HepG2 (cell line): ENCODE results near the gene LTBR. TPM values are rescaled to one million over a fixed set of nuclear protein-coding genes. Genes with fewer than 3 reads are reported as not detected.

Source experiments
- ASH2L ChIP-seq: fragments of 300-600, 200-600 bp; sonication (generic); IDR thresholded peaks from 2 replicates; pipeline ENCODE4 v1.7.0; 2017; ENCODE audit warnings: low read depth, mild to moderate bottlenecking, moderate library complexity, mixed read lengths, low read length; ENCODE audit not compliant: insufficient read length
- BCL3 ChIP-seq: sonication (generic); formaldehyde crosslinking; IDR thresholded peaks from 2 replicates; pipeline ENCODE4 v1.5.1; 2020; ENCODE audit warnings: mild to moderate bottlenecking, missing genetic modification reagents, moderate library complexity
- CHD2 ChIP-seq: IDR thresholded peaks from 2 replicates; pipeline ENCODE4 v1.6.1; 2011; ENCODE audit warnings: low read depth, low read length, improper control_type of control experiment
- CSRNP1 ChIP-seq: sonication (generic); formaldehyde crosslinking; IDR thresholded peaks from 2 replicates; pipeline ENCODE4 v1.8.1; 2023; ENCODE audit warnings: mild to moderate bottlenecking, missing genetic modification reagents
- GFI1 ChIP-seq: sonication (generic); formaldehyde crosslinking; IDR thresholded peaks from 2 replicates; pipeline ENCODE4 v1.5.0; 2020; ENCODE audit warnings: missing genetic modification reagents, mild to moderate bottlenecking, borderline replicate concordance
- IKZF4 ChIP-seq: sonication (generic); formaldehyde crosslinking; IDR thresholded peaks from 2 replicates; pipeline ENCODE4 v1.5.1; 2020; ENCODE audit warnings: borderline replicate concordance, mild to moderate bottlenecking, low read depth, missing genetic modification reagents; ENCODE audit errors: not compliant biosample characterization
- PHF8 ChIP-seq: sonication (generic); formaldehyde crosslinking; IDR thresholded peaks from 2 replicates; pipeline ENCODE4 v1.5.0; 2020; ENCODE audit warnings: missing genetic modification reagents
- TARDBP ChIP-seq: sonication (generic); formaldehyde crosslinking; IDR thresholded peaks from 2 replicates; pipeline ENCODE4 v1.8.0; 2022; ENCODE audit warnings: mild to moderate bottlenecking, missing genetic modification reagents
- ZEB1 ChIP-seq: IDR thresholded peaks from 2 replicates; pipeline ENCODE4 v1.6.1; 2012; ENCODE audit warnings: mild to moderate bottlenecking, low read depth, inconsistent platforms; ENCODE audit not compliant: insufficient replicate concordance
- ZNF136 ChIP-seq: sonication (generic); formaldehyde crosslinking; IDR thresholded peaks from 2 replicates; pipeline ENCODE4 v1.8.1; 2022; ENCODE audit warnings: low read depth, mild to moderate bottlenecking, moderate library complexity, missing genetic modification reagents
- ZNF142 ChIP-seq: sonication (generic); formaldehyde crosslinking; IDR thresholded peaks from 2 replicates; pipeline ENCODE4 v1.4.0; 2020; ENCODE audit warnings: missing genetic modification reagents
- ZNF383 ChIP-seq: sonication (generic); formaldehyde crosslinking; IDR thresholded peaks from 2 replicates; pipeline ENCODE4 v1.4.0; 2020; ENCODE audit warnings: missing genetic modification reagents, mild to moderate bottlenecking, borderline replicate concordance
- ZNF430 ChIP-seq: sonication (generic); formaldehyde crosslinking; IDR thresholded peaks from 2 replicates; pipeline ENCODE4 v1.9.0; 2021; ENCODE audit warnings: mild to moderate bottlenecking, missing genetic modification reagents
- ZNF432 ChIP-seq: sonication (generic); formaldehyde crosslinking; IDR thresholded peaks from 2 replicates; pipeline ENCODE4 v1.5.0; 2020; ENCODE audit warnings: missing genetic modification reagents, mild to moderate bottlenecking, borderline replicate concordance
- ZNF557 ChIP-seq: sonication (generic); formaldehyde crosslinking; IDR thresholded peaks from 2 replicates; pipeline ENCODE4 v1.4.0; 2020; ENCODE audit warnings: missing genetic modification reagents
- ZNF670 ChIP-seq: sonication (generic); formaldehyde crosslinking; IDR thresholded peaks from 2 replicates; pipeline ENCODE4 v1.8.0; 2022; ENCODE audit warnings: mild to moderate bottlenecking, missing genetic modification reagents, borderline replicate concordance
- ZNF782 ChIP-seq: sonication (generic); formaldehyde crosslinking; IDR thresholded peaks from 2 replicates; pipeline ENCODE4 v1.4.0; 2020; ENCODE audit warnings: missing genetic modification reagents, mild to moderate bottlenecking, borderline replicate concordance
- polyA plus RNA-seq, 8 experiments: library from polyadenylated mRNA; depleted of rRNA in 3 of 8; stranded (reverse) in 7 of 8; unstranded in 1 of 8; fragments of >200 nt; fragmentation: Illumina TruSeq in 4 of 8; extraction: Trizol in 4 of 8; gene quantifications; 2 replicates each; pipeline versions ENCODE4 v1.2.1 to v1.2.3, GENCODE V29; 2011 to 2016; ENCODE audit warnings: low read depth in 4 of 8, missing spikeins in 1 of 8, mixed read lengths in 1 of 8; ENCODE audit not compliant: insufficient read depth in 1 of 8
- total RNA-seq, 5 experiments: library from RNA; depleted of rRNA; stranded (reverse); fragments of >200 nt; fragmentation: Illumina TruSeq; extraction: Trizol; gene quantifications; 2 replicates each; pipeline ENCODE4 v1.2.3, GENCODE V29; 2016; ENCODE audit warnings: low read depth in 1 of 5

LTBR gene
- total and polyA plus RNA-seq, 2 of the 13 experiments (the other 11 are each of a cell fraction or from before 2014, with no cell fraction given) = 31.4 to 34.8 TPM

- peak; percentile 71; the same call in 1 of the 2 replicates for TF ChIP-seq ZNF430 (CRISPR knock-in tag)
- TF ChIP-seq ZNF136 (CRISPR knock-in tag) = no peak
- TF ChIP-seq ZNF782 (CRISPR knock-in tag) = 0 out of 2 replicates have a peak, but pooled peaks have one; percentile 56
- TF ChIP-seq ZNF557 (CRISPR knock-in tag) = peak; percentile 17; the same call in 1 of the 2 replicates
- TF ChIP-seq IKZF4 (CRISPR knock-in tag) = no peak
- TF ChIP-seq PHF8 (CRISPR knock-in tag) = peak; percentile 43
- TF ChIP-seq ZEB1 = no peak
- TF ChIP-seq CSRNP1 (CRISPR knock-in tag) = no peak
- no peak for TF ChIP-seq CHD2
- TF ChIP-seq BCL3 (CRISPR knock-in tag) = no peak
- TF ChIP-seq ZNF142 (CRISPR knock-in tag) = no peak
- TF ChIP-seq GFI1 (CRISPR knock-in tag) = peak; percentile 69; the same call in 1 of the 2 replicates
- no peak for TF ChIP-seq ZNF383 (CRISPR knock-in tag)
- TF ChIP-seq ZNF670 (CRISPR knock-in tag) = 0 out of 2 replicates have a peak, but pooled peaks have one; percentile 9
- TF ChIP-seq ZNF432 (CRISPR knock-in tag) = no peak
- peak; percentile 55 for TF ChIP-seq ASH2L
- peak; percentile 54; the same call in 1 of the 2 replicates for TF ChIP-seq TARDBP
These were observed 47.7 kb upstream of the LTBR start (continued) for GRCh38 chr12:6336079-6336888.
